Globus pallidus (tissue), 1 donor: ENCODE results near the gene REPS2.

Source experiments
- DNase-seq: peaks from one replicate; pipeline ENCODE4 v3.0.0-alpha.2; 2015; ENCODE audit warnings: low spot score

Gene REPS2

DNA sequence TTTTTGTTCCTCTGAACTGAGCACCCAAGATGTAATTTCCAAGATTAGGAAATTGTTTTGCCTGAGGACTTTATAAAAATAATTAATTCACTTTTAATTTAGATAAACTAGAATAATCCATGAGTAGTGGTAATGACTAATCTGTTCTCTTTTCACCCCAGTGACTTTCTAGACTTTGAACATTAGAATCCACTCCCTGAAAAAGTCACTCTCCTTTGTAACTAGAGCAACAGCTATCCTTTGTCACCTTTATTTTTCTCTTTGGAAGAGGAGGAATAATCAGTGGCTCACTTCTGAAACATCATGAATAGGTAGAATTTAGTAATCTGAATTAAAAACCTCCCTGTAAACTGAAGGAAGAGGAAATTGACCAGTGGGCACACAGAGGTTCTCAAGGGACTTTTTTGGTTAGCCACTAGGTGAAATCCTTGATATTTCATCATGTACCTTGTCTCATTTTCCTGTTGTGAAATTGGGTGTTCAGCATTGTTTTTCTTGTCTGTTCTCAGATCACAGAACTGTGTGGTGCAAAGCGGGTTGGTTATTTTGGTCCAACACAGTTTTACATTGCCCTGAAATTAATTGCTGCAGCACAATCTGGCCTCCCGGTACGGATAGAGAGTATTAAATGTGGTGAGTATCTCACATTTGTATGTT is 59.4 kb downstream of the REPS2 start:
- DNase-seq, result no peak

DNA sequence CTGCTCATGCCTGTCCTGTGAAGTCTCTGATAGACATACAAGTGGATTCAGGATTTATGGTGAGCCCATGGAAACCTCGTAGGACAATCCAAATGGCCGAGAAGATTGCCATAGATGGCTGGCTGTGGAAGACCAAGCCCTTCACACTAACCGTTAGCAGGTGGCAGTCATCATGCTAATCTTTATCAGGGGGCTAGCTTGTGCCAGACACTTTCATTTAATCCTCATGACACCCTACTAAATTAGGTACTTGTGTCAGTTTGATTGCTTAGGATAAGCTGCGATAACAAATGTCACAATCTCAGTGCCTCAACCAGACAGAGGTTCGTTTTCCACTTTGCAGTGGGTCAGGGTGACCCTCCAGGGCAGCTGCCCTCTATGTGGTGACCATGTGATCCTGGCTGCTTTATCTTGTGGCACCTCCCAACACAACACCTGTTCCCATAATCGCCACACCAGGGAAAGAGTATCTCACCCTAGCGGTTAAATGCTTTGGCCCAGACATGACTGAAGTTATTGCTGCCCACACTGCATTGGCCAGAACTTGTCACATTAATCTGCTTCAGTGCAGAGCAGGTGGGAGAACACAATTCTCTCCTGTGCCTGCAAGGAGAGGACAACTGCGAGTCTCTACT is 60.8 kb downstream of the REPS2 start:
- DNase-seq, result peak; percentile 53

DNA sequence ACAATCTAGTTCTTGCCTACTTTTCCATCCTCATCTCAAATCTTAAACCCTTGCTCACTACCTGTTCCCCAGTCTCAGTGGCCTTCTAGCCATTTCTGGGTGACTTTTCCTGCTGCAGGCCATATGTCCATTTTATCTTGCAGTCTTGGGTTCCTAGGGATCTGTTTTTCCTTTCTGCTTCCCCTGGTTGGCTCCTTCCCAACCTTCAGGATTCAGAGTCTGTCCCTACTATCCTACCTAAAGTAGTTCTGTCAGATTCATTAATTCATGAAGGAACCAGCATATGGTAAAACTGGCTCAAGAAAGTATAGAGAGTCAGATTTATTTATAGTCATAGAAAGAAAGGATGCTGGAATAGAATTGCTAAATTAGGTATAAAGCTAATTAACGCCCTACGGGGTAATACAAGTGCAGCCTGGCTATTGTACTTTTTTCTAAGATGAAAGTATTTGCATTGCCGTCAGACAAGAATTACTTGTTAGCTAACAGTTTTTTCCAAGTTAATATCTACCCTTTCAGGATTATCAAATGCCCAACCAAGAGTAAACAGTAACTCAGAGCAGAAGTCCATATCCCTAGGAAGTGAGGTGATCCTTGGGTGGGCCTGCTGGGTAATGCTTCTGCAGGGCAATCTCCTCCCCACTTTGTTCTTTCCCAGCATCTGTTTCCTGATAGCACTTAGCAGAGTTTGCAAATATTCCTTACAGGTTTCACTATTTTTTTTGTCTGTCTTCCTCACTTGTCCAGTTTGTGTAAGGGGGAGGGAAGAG is 63.6 kb downstream of the REPS2 start:
- DNase-seq, result no peak

DNA sequence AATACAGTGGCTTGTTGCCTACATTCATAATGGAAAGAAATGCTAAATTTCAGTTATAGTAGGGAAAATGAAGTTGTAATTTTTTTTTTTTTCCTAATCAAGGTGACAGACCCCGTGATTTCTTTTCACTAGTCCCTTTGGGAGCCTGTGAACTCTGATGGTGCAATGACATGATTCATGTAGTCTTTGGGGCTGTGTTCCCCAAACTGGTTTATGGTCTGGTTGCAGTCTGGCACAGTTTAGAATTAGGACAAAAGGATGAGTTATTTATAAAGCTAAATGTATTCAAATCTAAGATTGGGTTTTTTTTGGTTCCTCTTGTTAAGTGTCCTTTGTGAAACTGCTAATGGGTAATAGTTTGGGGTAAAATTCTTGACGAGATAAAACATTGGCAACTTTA is 66.0 kb downstream of the REPS2 start:
- DNase-seq, result no peak

DNA sequence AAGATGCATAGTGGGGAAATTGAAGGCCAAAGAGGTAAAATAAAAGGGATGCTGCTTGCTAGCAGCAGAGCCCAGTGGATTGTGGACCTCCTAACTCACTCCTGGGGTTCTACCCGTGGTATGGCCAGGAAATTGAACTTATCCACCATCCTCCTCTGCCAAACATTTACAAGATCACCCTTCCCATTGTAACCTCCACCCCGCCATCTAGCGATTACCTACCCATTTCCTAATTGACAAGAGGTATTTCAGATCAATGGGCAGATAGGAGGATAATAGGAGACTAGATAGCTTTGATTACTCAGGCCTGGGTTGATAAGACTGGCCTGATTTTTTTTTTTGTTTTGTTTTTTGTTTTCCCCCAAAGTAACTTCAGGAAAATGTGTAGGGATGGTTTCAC is 67.8 kb downstream of the REPS2 start:
- no peak for DNase-seq

DNA sequence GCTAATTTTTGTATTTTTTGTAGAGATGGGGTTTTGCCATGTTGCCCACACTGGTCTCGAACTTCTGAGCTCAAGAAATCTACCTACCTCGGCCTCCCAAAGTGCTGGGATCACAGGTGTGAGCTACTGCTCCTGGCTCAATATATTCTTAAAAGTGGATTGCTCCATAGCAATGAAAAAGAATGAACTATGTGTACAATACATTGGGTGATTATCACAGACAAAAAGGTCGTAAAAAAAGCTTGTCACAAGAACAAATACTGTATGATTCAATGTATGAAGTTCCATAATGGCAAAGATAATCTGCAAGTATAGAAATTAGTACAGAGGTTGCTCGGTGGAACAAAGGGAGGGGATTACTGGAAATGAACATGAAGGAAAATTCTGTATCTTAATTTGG is 70.7 kb downstream of the REPS2 start:
- no peak for DNase-seq

DNA sequence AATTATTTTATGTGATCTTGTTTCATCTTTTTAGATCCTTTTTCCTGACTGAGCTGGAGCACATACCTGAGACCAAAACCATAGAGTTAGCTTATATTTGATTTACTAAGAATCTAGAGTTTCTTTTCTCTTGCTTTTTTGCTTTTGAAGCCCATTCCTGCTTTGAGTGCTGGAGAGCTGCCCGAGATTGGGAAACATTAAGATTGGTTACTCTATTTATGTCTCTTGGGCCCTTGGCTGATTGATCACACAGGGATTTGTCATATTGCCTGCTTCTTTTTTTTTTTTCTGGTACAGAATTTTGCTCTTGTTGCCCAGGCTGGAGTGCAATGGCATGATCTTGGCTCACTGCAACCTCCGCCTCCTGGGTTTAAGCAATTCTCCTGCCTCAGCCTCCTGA is 73.9 kb downstream of the REPS2 start:
- DNase-seq, result no peak

DNA sequence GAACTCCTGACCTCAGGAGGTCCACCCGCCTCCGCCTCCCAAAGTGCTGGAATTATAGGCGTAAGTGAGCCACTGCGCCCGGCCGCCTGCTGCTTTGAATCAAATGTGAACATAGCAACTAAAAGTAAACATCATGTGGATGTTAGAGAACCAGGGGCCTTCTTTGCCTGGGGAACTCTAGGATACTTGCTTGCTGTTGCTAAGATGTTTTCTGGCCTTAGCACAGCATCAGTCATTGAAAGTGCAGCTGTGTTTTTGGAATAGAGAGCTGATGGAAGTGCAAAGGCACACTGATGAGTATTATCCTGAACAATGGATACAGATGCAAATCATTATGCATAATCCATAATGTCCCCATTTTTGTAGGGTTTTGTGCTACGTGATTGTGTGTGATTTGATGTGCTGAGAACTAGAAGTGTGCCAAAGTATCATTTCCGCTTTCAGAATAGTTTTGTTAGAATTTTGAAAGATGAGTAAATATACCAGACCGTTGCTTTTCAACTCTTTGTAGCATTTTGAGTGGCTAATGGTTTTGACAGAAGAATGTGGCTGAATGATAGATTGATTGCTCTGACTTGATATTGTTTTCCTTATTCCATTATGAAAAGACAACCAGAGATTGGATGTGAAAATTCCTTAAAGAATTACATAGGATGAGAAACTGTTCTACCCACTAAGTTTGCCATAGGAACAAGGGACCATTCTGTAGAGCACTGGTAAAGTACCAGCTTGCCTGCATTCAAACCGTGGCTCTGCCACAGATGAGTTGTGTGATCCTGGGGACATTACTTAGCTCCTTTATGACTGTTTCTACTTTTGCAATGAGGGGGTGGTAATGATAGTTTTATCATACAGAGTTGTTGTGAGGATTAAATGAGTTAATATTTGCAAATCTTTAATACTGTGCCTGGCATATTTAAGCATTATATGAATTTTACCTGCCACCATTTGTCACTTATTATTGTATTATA is 74.7 kb downstream of the REPS2 start:
- peak; percentile 68 for DNase-seq

DNA sequence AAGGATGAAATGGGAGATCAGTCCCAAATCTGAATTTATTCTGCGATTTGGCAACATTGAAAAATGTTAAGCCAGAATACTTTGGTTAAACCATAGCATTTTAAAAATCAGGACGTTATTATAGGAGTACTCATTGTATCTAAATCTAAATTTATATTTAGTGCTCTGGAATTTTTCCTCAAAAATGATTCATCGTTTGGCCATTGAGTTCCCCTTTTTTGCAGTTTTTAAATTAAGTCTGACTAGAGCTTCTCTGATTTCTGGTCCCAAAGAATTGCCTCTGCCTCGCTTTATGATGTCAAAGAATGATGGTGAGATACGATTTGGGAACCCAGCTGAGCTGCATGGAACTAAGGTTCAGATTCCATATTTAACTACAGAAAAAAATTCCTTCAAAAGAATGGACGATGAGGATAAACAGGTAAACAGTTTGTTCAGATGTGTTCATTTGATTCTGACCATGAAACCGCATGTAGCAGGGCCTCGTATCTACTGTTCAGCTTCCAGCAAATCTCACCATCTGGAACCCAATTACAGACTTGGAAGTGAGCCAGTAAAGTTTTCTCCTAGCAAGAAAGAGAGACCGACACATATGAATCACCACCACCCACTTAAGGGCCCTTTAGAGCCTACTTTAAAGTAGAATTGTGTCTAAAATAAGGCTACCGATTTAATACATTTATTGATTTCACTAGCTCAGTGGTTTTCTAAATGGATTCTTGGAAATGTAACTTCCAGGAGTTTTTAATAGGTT is 75.6 kb downstream of the REPS2 start:
- no peak for DNase-seq

DNA sequence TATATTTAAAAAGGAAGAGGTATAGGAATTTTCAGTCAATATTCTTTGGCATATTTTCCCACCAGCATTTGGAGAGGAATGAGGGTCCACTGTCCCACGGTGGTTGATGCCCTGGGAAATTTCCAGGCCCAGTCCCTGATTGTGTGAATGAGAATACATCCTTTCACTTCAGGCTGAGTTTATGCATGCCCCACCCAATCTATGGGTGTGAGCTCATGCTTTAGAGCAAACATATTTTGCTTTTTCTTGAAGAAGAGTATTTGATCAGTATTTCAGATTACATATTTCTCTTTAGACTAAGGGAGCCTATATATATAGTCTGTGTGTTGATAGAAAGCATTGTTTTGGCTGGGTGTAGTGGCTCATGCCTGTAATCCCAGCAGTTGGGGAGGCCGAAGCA is 77.2 kb downstream of the REPS2 start:
- DNase-seq, result no peak

DNA sequence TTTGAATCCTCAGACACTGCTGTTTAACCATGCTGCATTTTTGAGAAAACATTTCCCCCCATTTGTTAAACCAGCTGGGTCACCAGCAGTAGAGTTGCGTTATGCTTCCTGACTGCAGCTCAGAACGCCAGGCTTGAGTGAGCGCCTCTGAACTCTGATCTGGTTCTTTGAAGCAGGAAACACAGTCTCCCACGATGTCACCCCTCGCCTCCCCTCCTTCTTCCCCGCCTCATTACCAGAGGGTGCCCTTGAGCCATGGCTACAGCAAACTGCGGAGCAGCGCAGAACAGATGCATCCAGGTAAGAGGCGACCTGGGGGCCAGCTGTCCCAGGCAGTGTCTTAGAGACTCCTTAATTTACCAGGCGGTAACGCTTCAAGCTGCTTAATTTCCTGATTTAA is 78.4 kb downstream of the REPS2 start:
- no peak for DNase-seq

DNA sequence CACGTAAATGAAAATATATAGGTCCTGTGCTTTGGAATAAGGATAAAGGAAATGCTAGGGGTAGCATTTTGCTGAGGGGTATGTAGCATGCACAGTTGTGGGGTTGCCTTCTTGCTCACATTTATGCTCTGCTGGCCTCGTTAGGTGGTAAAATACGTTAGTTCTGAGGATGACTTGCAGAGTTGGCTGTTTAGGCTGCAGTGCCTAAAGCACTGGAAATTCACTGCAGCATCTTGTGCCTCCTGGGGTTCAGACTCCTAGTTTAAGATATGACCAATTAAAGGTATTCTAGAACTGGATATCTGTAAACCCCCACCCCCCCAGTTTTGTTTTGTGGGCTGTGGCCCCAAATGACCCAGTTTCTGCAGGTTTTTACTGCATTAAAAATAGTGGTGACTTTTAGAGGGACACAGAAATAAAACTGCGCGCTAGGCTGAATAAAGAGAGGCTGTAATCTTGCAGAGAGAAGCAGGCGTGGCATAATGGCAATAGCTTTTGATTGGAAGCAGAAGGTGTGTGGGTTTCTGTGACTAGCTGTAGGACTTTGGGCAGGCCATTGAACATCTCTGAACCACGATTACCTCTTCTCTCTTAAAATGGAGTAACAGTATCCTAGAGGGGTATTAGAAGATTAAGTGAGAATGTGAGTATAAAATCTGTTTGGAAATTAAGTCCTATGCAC is 79.3 kb downstream of the REPS2 start:
- DNase-seq, result no peak

DNA sequence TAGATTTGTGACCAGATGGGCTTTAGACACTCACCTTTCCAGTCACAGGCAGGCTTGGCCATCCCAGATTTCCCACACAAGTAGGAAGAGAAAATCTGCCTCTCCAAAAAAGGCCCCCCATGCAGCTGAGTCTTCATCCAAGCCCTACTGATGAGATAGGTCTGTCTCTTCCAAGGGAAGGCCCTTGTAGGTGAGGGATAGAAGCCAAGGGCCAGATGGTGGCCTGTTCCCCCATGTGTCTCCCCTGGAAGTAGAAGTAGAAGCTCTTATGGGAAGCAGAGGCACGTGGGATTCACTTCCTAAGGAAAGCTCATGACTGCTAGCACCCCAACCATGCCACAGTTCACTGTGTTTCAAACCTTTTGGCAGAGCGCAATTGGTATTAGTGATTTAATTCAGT is 81.5 kb downstream of the REPS2 start:
- DNase-seq, result no peak

DNA sequence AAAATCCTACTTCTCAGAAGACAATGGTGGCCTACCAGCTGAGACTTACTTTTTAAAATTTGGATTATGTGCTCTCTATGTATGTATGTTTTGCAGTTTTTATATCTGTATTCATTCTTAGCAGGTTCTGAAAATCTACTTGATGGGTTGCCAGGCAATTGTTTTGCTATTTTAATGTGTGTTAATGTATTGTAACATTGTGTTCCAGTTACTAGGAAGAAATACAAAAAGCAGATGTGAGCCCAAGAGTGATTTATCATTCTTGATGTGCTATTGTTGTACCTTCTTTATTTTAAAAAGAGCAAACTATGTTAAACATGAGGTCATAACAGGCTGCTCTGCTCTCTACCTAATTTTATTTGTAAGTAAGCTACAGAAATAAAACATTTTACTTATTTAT is 81.9 kb downstream of the REPS2 start:
- no peak for DNase-seq

DNA sequence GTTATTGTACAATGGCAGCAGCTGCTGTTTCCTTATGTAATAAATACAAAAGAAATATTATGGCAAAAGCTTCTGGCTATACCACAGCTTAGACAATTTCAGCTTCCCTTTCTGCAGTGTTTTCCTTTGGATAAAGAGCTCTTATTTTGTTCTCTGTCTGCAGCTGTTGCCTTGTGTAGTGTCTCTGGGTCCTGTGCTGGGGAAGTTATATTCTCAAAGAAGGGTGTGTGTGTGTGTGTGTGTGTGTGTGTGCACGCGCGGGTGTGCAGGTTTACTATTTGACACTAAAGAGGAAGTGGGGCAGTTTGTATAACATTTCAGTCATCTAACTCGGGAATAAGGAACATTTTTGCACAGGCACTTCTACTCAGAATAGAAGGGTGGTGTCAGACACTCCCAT is 83.6 kb downstream of the REPS2 start:
- DNase-seq, result peak; percentile 72

DNA sequence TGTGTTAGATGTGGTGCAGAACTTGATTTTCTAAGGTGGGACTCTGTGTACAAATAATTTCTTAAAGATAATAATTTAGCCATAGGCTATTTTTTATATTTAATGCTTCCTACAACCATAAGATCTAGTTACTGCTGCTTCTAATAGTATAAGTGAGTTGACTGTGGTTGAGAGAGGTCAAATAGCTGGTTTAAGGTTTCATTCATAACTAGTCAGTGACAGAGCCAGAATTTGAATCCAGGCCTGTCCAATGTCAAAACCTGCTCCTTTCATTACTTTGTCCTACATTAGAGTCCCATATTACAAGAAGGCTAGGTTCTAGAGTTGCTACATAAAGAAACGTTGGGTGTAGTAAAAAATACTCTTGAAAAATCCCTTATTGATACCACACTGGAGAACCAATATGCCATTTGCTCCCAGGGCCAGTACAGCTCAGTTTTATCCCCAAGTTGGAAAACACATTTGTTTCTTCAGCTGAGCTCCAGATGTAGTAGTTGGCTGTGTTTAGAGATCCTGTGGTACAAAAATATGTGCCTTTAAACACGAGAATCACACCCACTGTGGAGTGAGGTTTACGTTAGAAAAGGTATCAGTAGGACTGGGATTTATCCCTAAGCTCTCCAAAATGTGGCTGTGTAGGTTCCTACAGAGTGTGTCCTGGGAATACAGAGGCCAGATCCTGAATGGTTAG is 84.3 kb downstream of the REPS2 start:
- no peak for DNase-seq

DNA sequence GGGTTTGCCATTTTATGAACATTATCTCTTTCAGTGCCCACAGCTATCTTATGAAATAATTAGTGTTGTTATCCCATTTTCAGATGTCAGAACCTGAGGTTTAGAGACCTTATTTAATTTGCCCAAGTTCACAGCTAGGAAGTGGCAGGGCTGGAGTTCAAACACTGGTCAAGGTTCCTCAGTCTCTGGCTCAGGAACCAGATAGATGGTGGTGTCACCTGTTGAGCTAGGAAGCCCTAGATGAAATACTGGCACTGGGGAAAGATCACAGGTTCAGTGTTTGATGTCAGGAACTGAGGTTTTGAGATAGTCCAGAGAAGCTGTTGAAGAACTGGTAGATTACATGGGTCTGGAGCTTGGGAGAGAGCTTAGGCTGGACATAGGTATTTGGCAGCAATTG is 85.4 kb downstream of the REPS2 start:
- no peak for DNase-seq

DNA sequence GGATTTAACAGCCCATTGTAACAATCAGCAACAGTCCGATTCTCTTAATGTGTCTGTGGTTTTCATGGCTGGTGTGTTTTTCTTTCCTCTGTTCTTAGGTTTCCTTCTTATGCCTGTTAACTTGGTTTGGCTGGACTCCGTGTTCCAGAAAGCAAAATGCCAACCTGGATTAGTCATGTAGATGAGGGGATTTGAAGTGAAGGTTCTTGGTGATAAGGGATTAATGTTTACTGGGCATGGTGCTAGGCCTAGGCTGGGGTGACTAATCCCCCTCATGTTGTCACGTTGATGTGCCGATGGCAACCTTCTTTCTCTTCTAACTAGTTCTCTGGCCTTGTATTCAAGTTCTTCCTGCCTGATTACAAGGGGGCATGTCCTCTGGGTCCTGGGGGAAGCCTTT is 85.9 kb downstream of the REPS2 start:
- DNase-seq, result no peak

DNA sequence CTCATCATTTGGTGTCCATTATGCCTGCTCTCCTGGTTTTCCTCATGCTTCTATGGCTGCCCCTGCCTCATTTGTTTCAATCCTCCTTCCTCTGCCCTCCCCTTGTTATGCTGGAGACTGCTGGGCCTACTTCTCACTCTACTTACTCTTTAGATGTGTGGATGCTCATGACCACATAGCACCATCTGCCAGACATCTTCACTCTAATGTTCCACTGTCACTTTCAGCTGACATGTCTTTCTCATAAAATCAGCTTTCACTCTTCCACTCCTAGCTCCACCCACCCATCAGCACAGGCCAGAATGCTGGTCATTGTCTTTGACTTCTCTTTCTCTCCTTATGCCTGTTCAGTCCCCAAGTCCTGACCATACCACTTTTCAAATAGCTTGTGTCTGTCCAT is 86.8 kb downstream of the REPS2 start:
- no peak for DNase-seq

DNA sequence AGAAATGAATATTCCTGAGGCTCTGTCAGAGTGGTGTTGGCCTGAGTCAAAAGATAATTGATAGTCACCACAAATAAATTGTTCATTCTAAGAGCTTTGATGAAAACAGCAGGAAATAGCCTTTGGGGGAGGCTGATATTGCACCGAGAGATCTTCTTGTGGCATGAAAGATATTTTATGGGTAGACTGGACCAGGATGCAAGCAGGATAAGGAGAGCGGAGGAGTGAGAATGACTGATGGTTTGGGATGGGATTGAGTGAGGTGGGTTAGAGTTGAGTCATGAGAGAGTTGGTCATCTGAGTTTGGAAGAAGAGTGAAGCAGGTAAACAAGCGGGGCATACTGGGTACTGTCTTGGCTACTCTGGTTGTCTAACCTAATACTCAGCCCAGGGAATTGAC is 88.7 kb downstream of the REPS2 start:
- DNase-seq, result no peak
